GM20000 (cell line): ENCODE measurements around the gene MSMO1.
"Not testable (repeated sequence)": the region's sequence is repeated elsewhere in the genome, so short reads cannot be mapped to it uniquely, and the experiment has no call there.

Experiments
- DNase-seq: peaks from one replicate; pipeline ENCODE4 v3.0.0; 2012; ENCODE audit warnings: low spot score
- CTCF ChIP-seq: IDR thresholded peaks from 2 replicates; pipeline ENCODE4 v1.5.1; 2012; ENCODE audit warnings: mild to moderate bottlenecking, control low read depth; ENCODE audit errors: extremely low read depth, missing control alignments

The MSMO1 gene

DNA sequence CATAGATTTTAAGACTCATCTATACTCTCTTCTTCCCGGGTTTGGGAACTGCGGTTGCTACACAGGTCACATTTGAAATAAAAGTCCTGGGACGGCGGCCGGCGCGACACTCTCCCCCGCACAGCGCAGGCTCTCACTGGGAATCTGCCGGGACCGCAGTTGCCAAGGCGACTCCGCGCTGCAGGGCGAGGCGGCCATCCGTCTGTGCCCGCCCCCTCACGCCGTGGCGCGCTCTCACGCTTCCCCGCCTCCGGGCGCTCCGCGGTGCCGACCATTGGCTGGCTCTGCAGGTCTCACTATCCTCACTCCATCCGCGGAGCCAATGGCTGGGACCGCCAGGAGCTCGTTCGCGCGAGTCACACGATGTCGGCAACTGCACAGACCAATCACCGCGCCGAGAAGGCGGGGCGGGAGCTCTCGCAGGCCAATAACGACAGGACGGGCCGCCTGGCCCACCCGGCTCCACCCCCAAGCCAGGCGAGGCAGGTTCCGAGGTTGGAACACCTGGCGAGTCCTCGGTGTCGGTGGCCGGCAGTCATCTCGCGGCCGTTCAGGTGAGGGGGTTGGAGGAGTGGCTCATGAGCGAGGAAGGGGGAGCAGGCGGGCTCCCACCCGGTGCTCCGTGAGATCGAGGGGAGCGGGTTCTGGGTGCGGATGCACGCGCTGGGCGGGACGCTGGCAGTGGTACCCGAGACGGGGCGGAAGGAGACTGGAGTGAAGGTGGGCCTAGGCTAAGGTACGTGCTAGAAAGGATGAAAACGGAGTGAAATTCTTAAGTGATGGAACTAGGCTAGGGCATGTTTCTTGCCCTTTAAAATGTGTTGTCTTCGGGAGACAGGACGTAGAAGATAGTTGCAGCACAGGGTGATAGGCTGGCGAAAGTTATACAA, at the start of gene MSMO1:
TSS of gene MSMO1 (plus strand) at position 459 of the 890 bp plus-strand sequence. CDS start 5,702 bp downstream, outside the sequence.
- TF ChIP-seq CTCF, result no peak

DNA sequence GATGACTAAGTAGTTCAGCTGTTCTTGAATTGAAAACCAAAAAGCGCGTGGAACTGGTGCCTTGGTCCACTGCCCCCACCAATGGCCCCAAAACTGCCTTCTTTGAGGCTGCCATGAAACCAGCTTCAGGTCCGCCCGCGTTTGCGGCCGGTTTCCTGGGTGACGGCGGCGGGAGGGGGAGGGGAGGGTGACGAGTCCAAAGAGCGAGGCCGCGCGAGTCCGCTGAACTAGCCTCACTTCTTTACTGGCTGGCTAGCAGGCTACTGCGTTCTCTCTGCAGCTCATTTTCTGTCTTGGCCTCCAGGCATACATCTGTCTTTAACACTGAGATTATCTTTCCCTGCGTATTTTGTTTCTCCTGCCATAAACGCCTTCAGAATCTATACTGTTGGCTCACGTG, 47.9 kb upstream of the MSMO1 start:
- DNase-seq, result not testable (repeated sequence)

More for the DNA sequence above, at the start of gene MSMO1:
- DNase-seq, result peak; percentile 92

GRCh38 chr4:165284697-165285096, 42.8 kb upstream of the MSMO1 start:
- DNase-seq, result not testable (repeated sequence)

- DNase-seq, result not testable (repeated sequence)
Observed at GRCh38 chr4:165286619-165287340, 40.7 kb upstream of the MSMO1 start.

DNA sequence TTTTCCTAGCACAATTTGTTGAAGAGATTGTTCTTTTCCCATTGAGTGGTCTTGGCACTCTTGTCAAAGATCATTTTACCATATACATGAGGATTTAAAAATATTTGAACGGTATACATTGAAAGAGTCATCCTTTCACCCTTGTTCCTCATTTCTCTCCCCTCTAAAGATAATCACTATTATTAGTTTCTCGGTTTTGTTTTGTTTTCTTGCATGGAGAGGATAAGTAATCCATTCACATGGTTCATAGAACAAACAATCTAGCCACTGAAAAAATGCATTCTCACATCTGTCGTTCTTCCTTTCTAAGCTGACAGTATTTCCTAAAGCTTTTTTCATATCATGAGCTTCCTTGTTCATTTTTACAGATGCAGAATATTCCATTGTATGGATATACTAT, 39.2 kb upstream of the MSMO1 start:
- TF ChIP-seq CTCF, result no peak
- peak; percentile 23 for DNase-seq

DNA sequence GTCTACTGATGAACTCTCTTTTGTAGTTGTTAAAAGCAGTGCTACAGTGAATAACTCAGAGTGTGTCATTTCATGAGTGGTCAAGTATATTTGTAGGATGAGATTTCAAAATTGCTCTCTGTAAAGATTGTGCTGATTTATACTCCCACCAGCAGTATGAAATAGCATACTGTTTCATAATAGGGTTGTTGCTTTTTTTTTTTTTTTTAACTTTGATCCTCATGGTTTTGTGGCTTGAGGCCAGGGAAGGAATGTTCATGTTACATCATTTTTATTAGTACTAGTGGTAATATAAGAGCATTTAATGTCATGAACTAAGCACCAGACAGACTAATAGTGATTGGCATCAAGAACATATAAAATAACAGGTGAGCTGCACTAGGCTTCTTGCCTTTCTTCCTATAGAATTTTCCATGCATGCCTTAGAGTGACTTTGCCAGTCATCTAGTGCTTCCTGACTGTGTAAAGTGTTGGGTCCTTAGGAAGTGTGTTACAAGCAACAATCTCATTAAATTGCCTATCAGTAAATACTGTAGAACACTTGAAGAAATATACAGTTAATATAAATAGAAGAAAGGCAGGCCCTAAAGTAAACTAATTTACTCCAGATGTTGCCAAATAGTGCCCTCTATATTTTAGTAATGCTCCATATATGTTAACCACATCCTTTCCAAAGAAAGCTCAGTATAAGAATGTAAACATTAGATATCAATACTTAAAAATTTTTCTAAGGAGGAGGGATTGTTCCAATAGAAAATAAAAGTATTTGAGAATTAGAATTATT, 38.6 kb upstream of the MSMO1 start:
- no peak for TF ChIP-seq CTCF
- DNase-seq, result no peak

- DNase-seq, result no peak
Observed at GRCh38 chr4:165289423-165289785, 38.1 kb upstream of the MSMO1 start.

GRCh38 chr4:165293061-165293460, 34.4 kb upstream of the MSMO1 start:
- DNase-seq, result no peak
- TF ChIP-seq CTCF, result no peak

More at GRCh38 chr4:165289423-165289785, 38.1 kb upstream of the MSMO1 start:
- TF ChIP-seq CTCF, result no peak
